HL-60 (cell line): Measurements from ENCODE around the gene CAMK2D.

Experiments used
- DNase-seq, 2 experiments: peaks; one replicate each; pipeline ENCODE4 v3.0.0-alpha.2; 2010 to 2020; ENCODE audit warnings: low read depth in 1 of 2, low spot score in 1 of 2
- H3K27ac ChIP-seq: fragments of 250-450 bp; sonication (Bioruptor Pico); replicated peaks from 2 replicates; pipeline ENCODE4 v1.5.1; 2020; ENCODE audit warnings: mild to moderate bottlenecking, moderate library complexity
- H3K27me3 ChIP-seq: fragments of 250-450 bp; sonication (Bioruptor Pico); 2 replicates; pipeline ENCODE4 v1.5.1; 2021; ENCODE audit warnings: mild to moderate bottlenecking, moderate library complexity; ENCODE audit not compliant: insufficient read depth, poor library complexity, severe bottlenecking
- H3K4me3 ChIP-seq: replicated peaks from 2 replicates; pipeline ENCODE4 v1.5.1; 2011; ENCODE audit warnings: mild to moderate bottlenecking, control low read depth, low read length; ENCODE audit not compliant: insufficient read depth
- CTCF ChIP-seq: IDR thresholded peaks from one replicate; pipeline ENCODE4 v1.5.1; 2011; ENCODE audit warnings: low read length, control low read depth, inconsistent platforms; ENCODE audit not compliant: insufficient read depth
- GABPA ChIP-seq: IDR thresholded peaks from 2 replicates; pipeline ENCODE4 v1.6.1; 2012; ENCODE audit warnings: low read depth
- POLR2AphosphoS5 ChIP-seq: IDR thresholded peaks from 2 replicates; pipeline ENCODE4 v1.6.1; 2012; ENCODE audit warnings: low read depth
- REST ChIP-seq: IDR thresholded peaks from 2 replicates; pipeline ENCODE4 v1.6.1; 2012; ENCODE audit warnings: low read depth; ENCODE audit not compliant: insufficient replicate concordance
- SPI1 ChIP-seq: IDR thresholded peaks from 2 replicates; pipeline ENCODE4 v1.6.1; 2012; ENCODE audit warnings: low read depth, mild to moderate bottlenecking, borderline replicate concordance

CAMK2D gene

DNA sequence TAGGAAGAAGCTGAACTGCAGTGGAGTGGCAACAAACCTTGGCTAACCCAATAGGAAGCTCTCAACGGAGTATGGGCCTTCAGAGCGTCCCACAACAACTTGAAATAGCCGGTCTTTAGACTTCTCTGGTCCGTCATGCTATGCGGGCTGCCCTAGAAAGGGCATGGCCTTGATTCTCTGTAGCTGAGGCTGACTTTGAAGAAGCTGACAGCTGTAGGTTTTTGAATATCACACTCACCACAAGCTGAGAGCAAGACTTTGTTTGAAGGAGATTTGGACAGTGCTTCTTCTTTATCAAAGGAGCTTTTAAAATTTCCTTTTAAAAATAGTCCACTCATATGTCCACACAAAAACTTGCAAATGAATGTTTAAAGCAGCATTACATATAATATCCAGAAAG, 322.9 kb downstream of the CAMK2D start:
- Histone ChIP-seq H3K4me3 (no peak overlapping the region), H3K27me3 (no peaks in the 10 kb centered on the region), H3K27ac (no peak overlapping the region)
- no peak for DNase-seq
- TF ChIP-seq SPI1: no peak
- no peak for TF ChIP-seq REST
- TF ChIP-seq CTCF: no peak
- no peak for TF ChIP-seq GABPA
- TF ChIP-seq POLR2AphosphoS5: no peak

DNA sequence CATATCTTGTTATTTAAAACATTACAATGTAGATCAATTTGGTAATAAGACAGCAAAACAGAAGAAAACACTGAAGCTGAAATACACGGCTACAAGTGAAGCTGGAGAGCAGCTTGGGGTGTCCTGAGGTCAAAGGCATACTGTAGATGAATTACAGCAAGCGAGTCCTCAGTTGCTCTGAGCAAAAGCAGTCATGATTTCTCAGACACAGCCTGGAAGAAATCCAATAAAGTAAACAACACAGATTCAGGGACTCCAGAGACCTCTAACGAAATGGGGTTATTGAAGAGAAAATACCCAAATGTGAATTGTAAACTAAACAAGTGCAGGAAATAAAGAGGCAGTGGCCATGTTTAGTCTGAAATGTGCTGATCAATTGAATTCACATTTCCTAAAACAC, 324.4 kb downstream of the CAMK2D start:
- no peak overlapping the region for H3K27ac ChIP-seq

GRCh38 chr4:113436360-113436759, 325.2 kb downstream of the CAMK2D start:
- no peak overlapping the region for H3K4me3 ChIP-seq
- no peak for DNase-seq
- TF ChIP-seq SPI1: no peak
- TF ChIP-seq GABPA: no peak
- H3K27me3 ChIP-seq: no peaks in the 10 kb centered on the region
- no peak overlapping the region for H3K27ac ChIP-seq

More for the DNA sequence above, 324.4 kb downstream of the CAMK2D start:
- TF ChIP-seq GABPA: no peak
- no peak for TF ChIP-seq POLR2AphosphoS5
- TF ChIP-seq REST: no peak
- TF ChIP-seq SPI1: no peak
- no peak for TF ChIP-seq CTCF
- no peak for DNase-seq
- Histone ChIP-seq H3K4me3 (no peak overlapping the region), H3K27me3 (no peaks in the 10 kb centered on the region)

DNA sequence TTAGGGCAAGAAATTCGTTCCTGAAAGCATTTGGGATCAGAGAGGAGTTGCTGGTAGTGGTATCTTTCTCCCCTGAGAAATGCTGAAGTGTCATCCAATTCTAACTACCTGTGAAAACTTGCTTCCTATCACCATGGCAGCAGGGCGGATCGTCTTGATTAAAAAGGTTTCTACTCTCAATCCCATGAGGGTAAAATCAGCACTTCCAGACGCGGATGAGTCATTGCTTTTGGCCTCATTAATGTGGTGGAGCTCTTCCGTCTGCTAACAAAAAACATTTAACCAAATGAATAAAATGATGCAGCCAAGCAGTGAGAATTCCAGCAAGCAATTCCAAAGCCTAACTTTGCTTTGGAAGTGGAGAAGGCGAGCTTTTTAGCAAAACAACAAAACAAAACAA, 325.6 kb downstream of the CAMK2D start:
- H3K27me3 ChIP-seq: no peaks in the 10 kb centered on the region
- no peak overlapping the region for H3K27ac ChIP-seq
- H3K4me3 ChIP-seq: no peak overlapping the region
- DNase-seq: no peak
- TF ChIP-seq GABPA (no peak), SPI1 (no peak), REST (no peak), CTCF (no peak), POLR2AphosphoS5 (no peak)
